Nephron (organoid): ENCODE measurements around the gene NR5A1.

Experiments
- H3K27ac Mint-ChIP-seq, 3 experiments: 2 replicates each; pipeline ENCODE4 v1.8.0; 2020; ENCODE audit warnings: mixed read lengths in 3 of 3, mild to moderate bottlenecking in 2 of 3, moderate library complexity in 1 of 3
- H3K27me3 Mint-ChIP-seq: 2 replicates; pipeline ENCODE4 v1.8.0; 2021; ENCODE audit warnings: low read depth, mild to moderate bottlenecking, moderate library complexity, mixed read lengths
- H3K36me3 Mint-ChIP-seq: 2 replicates; pipeline ENCODE4 v1.8.0; 2020; ENCODE audit warnings: low read depth, mixed read lengths
- H3K4me1 Mint-ChIP-seq: 2 replicates; pipeline ENCODE4 v1.8.0; 2020; ENCODE audit warnings: mixed read lengths
- H3K4me3 Mint-ChIP-seq, 3 experiments: 2 replicates each; pipeline ENCODE4 v1.8.0; 2020; ENCODE audit warnings: mild to moderate bottlenecking in 3 of 3, mixed read lengths in 3 of 3, moderate library complexity in 2 of 3
- H3K9me3 Mint-ChIP-seq: 2 replicates; pipeline ENCODE4 v1.8.0; 2020; ENCODE audit warnings: mixed read lengths
- TF ChIP-seq, protein P1 (sequence below), 3 experiments: fragments of 200-600 bp; sonication (generic); IDR thresholded peaks; one replicate each; pipeline ENCODE4 v1.5.0; 2021; ENCODE audit warnings: antibody characterized with exemption in 3 of 3; ENCODE audit not compliant: unreplicated experiment in 3 of 3

NR5A1 gene

DNA sequence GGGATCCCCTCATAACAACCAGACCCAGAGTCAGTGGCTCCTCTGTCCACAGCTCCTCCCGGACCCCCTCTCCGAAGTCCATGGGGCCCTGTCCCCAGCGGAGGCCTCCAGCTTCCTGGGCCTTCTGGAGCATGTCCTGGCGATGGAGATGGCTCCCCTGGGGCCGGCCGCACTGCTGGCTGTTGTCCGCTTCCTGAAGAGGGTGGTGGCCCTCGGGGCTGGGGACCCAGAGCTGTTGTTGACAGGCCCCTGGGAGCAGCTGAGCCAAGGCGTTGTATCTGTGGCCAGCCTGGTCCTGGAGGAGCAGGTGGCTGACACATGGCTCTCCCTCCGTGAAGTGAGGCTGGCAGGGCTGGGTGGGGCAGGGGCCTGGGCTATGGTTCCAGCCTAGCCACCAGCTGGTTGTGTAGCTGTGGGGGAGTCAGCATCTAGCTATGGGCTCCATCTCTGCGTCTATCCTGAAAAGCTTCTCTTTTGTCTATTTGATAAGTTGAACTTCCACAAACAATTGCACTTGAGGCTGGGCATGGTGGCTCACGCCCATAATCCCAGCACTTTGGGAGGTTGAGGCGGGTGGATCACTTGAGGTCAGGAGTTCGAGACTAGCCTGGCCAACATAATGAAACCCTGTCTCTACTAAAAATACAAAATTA is 52.3 kb downstream of the NR5A1 start:
- TF ChIP-seq, protein P1, sequence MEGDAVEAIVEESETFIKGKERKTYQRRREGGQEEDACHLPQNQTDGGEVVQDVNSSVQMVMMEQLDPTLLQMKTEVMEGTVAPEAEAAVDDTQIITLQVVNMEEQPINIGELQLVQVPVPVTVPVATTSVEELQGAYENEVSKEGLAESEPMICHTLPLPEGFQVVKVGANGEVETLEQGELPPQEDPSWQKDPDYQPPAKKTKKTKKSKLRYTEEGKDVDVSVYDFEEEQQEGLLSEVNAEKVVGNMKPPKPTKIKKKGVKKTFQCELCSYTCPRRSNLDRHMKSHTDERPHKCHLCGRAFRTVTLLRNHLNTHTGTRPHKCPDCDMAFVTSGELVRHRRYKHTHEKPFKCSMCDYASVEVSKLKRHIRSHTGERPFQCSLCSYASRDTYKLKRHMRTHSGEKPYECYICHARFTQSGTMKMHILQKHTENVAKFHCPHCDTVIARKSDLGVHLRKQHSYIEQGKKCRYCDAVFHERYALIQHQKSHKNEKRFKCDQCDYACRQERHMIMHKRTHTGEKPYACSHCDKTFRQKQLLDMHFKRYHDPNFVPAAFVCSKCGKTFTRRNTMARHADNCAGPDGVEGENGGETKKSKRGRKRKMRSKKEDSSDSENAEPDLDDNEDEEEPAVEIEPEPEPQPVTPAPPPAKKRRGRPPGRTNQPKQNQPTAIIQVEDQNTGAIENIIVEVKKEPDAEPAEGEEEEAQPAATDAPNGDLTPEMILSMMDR (IDR thresholded peaks at IDR 0.05; ENCODE audit: unreplicated experiment in 3 of 3): no peak
- Mint-ChIP-seq H3K27me3 (peaks cover 63% of the 10 kb centered on the region), H3K4me3 (no peak overlapping the region), H3K4me1 (peaks cover 5% of the 10 kb centered on the region), H3K36me3 (no peaks in the 10 kb centered on the region), H3K9me3 (no peaks in the 10 kb centered on the region), H3K27ac (no peak overlapping the region)

DNA sequence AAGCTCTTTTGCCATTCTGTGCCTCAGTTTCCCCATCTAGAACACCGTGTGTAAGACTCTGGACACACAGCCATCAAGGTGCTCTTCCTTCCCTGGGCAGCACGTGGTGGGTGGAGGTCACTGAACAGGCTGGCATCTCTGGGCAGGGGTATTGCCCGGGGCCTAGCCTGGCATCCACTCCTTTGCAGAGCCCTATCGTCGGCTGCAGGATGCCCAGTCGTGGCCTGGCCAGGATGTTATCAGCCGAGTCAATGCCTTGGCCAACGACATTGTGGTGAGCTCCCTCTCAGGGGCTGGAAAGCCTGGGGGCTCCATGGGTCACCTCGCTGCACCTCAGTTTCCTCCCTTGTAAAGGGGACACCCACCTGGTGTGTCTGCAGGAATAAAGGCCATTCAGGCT is 52.9 kb downstream of the NR5A1 start:
- Mint-ChIP-seq H3K4me3 (no peak overlapping the region), H3K36me3 (no peaks in the 10 kb centered on the region)
- TF ChIP-seq, protein P1 (IDR thresholded peaks at IDR 0.05; ENCODE audit: unreplicated experiment in 3 of 3): no peak

DNA sequence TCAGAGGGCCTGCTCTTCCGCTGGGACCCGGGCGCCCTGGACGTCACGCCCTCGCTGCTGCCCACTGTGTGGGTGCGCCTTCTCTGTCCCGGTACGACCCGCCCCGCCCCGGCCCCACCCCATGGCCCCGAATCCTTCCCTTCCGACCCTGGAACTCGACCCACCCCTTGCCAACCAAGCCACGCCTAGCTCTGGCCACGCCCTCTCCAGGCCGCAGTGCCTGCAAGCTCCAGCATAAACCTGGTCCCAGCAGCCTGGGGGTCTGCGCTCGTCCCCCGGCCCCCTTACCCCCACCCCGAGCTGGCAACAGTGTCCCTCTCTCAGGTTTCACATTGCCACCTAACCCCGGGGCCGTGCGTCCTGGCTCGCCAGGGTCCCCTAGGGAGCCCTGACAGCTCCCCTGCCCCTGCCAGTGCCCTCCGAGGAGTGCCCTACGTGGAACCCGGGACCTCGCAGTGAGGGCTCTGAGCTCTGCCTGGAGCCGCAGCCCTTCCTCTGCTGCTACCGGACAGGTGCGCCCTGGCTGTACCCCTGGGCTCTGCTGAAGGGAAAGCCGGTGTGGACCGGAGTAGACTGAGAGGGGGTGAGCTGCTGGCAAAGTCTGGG is 53.5 kb downstream of the NR5A1 start:
- peak overlapping the region in 1 of 3 experiments; percentile 31 for H3K4me3 Mint-ChIP-seq
- H3K27ac Mint-ChIP-seq: no peak overlapping the region
- no peaks in the 10 kb centered on the region for H3K9me3 Mint-ChIP-seq
- peaks cover 67% of the 10 kb centered on the region for H3K27me3 Mint-ChIP-seq
- TF ChIP-seq, protein P1 (IDR thresholded peaks at IDR 0.05; ENCODE audit: unreplicated experiment in 3 of 3): no peak
- H3K36me3 Mint-ChIP-seq: no peaks in the 10 kb centered on the region
- peaks cover 5% of the 10 kb centered on the region for H3K4me1 Mint-ChIP-seq

More for the DNA sequence above, 52.9 kb downstream of the NR5A1 start:
- Mint-ChIP-seq H3K9me3 (no peaks in the 10 kb centered on the region), H3K27me3 (peaks cover 70% of the 10 kb centered on the region), H3K4me1 (peaks cover 5% of the 10 kb centered on the region), H3K27ac (no peak overlapping the region)

DNA sequence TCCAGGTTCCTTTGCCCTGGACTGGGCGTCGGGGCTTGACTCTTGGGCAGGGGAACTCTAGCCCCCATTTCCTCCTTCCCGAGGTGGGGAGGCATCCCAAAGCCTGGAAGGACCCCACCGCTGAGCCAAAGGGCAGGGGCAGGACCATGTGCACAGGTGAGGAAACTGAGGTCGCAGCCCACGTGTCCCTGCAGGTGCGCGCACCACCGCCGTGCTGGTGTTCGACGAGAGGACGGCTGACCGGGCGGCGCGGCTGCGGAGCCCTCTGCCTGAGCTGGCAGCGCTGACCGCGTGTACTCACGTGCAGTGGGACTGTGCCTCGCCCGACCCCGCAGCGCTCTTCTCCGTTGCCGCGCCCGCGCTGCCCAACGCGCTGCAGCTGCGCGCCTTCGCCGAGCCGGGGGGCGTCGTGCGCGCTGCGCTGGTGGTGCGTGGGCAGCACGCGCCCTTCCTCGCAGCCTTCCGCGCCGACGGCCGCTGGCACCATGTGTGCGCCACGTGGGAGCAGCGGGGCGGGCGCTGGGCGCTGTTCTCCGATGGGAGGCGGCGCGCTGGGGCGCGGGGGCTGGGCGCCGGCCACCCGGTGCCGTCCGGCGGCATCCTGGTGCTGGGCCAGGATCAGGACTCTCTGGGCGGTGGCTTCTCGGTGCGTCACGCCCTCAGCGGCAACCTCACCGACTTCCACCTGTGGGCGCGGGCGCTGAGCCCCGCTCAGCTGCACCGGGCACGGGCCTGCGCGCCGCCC is 54.2 kb downstream of the NR5A1 start:
- H3K27me3 Mint-ChIP-seq: peaks cover 70% of the 10 kb centered on the region
- no peaks in the 10 kb centered on the region for H3K9me3 Mint-ChIP-seq
- TF ChIP-seq, protein P1 (IDR thresholded peaks at IDR 0.05; ENCODE audit: unreplicated experiment in 3 of 3): no peak
- no peak overlapping the region for H3K4me3 Mint-ChIP-seq
- H3K4me1 Mint-ChIP-seq: peaks cover 5% of the 10 kb centered on the region
- no peak overlapping the region for H3K27ac Mint-ChIP-seq
- H3K36me3 Mint-ChIP-seq: no peaks in the 10 kb centered on the region

DNA sequence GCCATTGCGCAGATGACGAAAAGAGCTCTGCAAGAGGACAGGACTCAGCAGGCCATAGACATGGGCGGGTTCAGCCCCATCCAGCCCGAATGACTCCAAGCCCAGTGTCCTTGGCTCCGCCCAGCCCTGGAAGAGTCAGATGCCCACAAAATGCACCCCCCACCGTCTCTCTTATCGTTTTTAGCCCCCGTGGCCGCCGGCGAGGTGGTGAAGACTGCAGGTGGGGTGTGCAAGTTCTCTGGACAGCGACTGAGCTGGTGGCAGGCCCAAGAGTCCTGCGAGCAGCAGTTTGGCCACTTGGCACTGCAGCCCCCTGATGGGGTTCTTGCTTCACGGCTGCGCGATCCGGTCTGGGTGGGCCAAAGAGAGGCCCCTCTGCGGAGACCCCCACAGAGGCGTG is 54.9 kb downstream of the NR5A1 start:
- Mint-ChIP-seq H3K9me3 (no peaks in the 10 kb centered on the region), H3K27ac (no peak overlapping the region), H3K36me3 (no peaks in the 10 kb centered on the region), H3K4me1 (peaks cover 5% of the 10 kb centered on the region), H3K27me3 (peaks cover 66% of the 10 kb centered on the region), H3K4me3 (peak overlapping the region in 1 of 3 experiments; percentile 4)
- TF ChIP-seq, protein P1 (IDR thresholded peaks at IDR 0.05; ENCODE audit: unreplicated experiment in 3 of 3): no peak
